ENCODE results near the gene SART3. TPM values are rescaled to one million over a fixed set of nuclear protein-coding genes. Genes with fewer than 3 reads are reported as not detected.

SART3 gene
- total RNA-seq: 43.3 TPM

- H3K9me3 ChIP-seq (ENCODE audit: control insufficient read depth in 3 of 3, low read length in 3 of 3): no peaks in the 10 kb centered on the region
- peak within 1 kb of the TSS; percentile 93 to 100 (median 98) for H3K4me3 ChIP-seq (ENCODE audit: low read length in 3 of 3)
- peaks cover 8 to 30% (median 21%) of the 10 kb centered on the region in 3 donors for H3K36me3 ChIP-seq (ENCODE audit: control insufficient read depth in 3 of 3, insufficient read depth in 3 of 3, low read length in 3 of 3)
- peaks cover 52 to 70% (median 59%) of the 10 kb centered on the region in 3 donors for H3K4me1 ChIP-seq (ENCODE audit: control insufficient read depth in 3 of 3, insufficient read depth in 3 of 3, low read length in 3 of 3)
- H3K9ac ChIP-seq (ENCODE audit: low read depth in 1 of 3, low read length in 3 of 3): peak within 1 kb of the TSS; percentile 92 to 99 (median 98)
- no peaks in the 10 kb centered on the region for H3K27me3 ChIP-seq (ENCODE audit: control insufficient read depth in 3 of 3, insufficient read depth in 3 of 3, low read length in 3 of 3)
- peak within 1 kb of the TSS; percentile 94 for H3K27ac ChIP-seq (ENCODE audit: low read depth, low read length)
These were observed at the start of gene SART3 for GRCh38 chr12:108560752-108561719. SART3 (minus strand) TSS chr12:108561173; CDS start chr12:108561154, 19 bp downstream.

GRCh38 chr12:108610336-108610815 lies 49.4 kb upstream of the SART3 start:
- no peak overlapping the region for H3K9ac ChIP-seq (ENCODE audit: low read depth in 1 of 3, low read length in 3 of 3)
- H3K9me3 ChIP-seq (ENCODE audit: control insufficient read depth in 3 of 3, low read length in 3 of 3): no peaks in the 10 kb centered on the region
- H3K4me1 ChIP-seq (ENCODE audit: control insufficient read depth in 3 of 3, insufficient read depth in 3 of 3, low read length in 3 of 3): peaks cover 6 to 7% (median 7%) of the 10 kb centered on the region in 3 donors
- no peaks in the 10 kb centered on the region for H3K36me3 ChIP-seq (ENCODE audit: control insufficient read depth in 3 of 3, insufficient read depth in 3 of 3, low read length in 3 of 3)
- H3K27me3 ChIP-seq (ENCODE audit: control insufficient read depth in 3 of 3, insufficient read depth in 3 of 3, low read length in 3 of 3): peaks cover 3 to 8% (median 6%) of the 10 kb centered on the region in 3 donors
- H3K4me3 ChIP-seq (ENCODE audit: low read length in 3 of 3): no peak overlapping the region
- no peak overlapping the region for H3K27ac ChIP-seq (ENCODE audit: low read depth, low read length)

- no peak overlapping the region for H3K4me3 ChIP-seq (ENCODE audit: low read length in 3 of 3)
- peaks cover 6 to 7% (median 7%) of the 10 kb centered on the region in 3 donors for H3K4me1 ChIP-seq (ENCODE audit: control insufficient read depth in 3 of 3, insufficient read depth in 3 of 3, low read length in 3 of 3)
- H3K27ac ChIP-seq (ENCODE audit: low read depth, low read length): no peak overlapping the region
- H3K27me3 ChIP-seq (ENCODE audit: control insufficient read depth in 3 of 3, insufficient read depth in 3 of 3, low read length in 3 of 3): peaks cover 3 to 8% (median 6%) of the 10 kb centered on the region in 3 donors
- no peak overlapping the region for H3K9ac ChIP-seq (ENCODE audit: low read depth in 1 of 3, low read length in 3 of 3)
- no peaks in the 10 kb centered on the region for H3K9me3 ChIP-seq (ENCODE audit: control insufficient read depth in 3 of 3, low read length in 3 of 3)
- no peaks in the 10 kb centered on the region for H3K36me3 ChIP-seq (ENCODE audit: control insufficient read depth in 3 of 3, insufficient read depth in 3 of 3, low read length in 3 of 3)
These were observed 48.8 kb upstream of the SART3 start for GRCh38 chr12:108609537-108610335.

DNA sequence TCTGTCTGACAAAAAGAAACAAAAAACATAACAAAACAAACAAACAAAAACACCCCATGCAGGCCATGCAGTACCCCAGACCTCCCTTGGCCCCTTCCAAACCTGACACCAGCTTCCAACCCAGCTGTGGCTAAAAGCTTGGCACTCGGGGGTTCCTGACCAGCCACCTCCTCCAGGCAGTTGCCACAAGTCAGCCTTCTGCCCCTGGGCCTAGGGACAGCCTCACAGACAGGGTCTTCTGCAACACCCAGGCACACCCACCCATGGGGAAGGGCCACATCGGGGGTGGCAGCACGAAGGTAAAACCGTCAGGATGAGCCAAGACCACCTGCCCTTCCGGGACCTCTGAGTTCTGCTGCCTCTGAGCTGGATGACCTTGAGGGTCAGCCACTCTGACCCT lies 47.6 kb upstream of the SART3 start:
- peaks cover 6 to 7% (median 7%) of the 10 kb centered on the region in 3 donors for H3K4me1 ChIP-seq (ENCODE audit: control insufficient read depth in 3 of 3, insufficient read depth in 3 of 3, low read length in 3 of 3)
- H3K9ac ChIP-seq (ENCODE audit: low read depth in 1 of 3, low read length in 3 of 3): no peak overlapping the region
- no peaks in the 10 kb centered on the region for H3K9me3 ChIP-seq (ENCODE audit: control insufficient read depth in 3 of 3, low read length in 3 of 3)
- no peak overlapping the region for H3K4me3 ChIP-seq (ENCODE audit: low read length in 3 of 3)
- H3K27me3 ChIP-seq (ENCODE audit: control insufficient read depth in 3 of 3, insufficient read depth in 3 of 3, low read length in 3 of 3): peaks cover 3 to 8% (median 6%) of the 10 kb centered on the region in 3 donors
- H3K36me3 ChIP-seq (ENCODE audit: control insufficient read depth in 3 of 3, insufficient read depth in 3 of 3, low read length in 3 of 3): no peaks in the 10 kb centered on the region
- no peak overlapping the region for H3K27ac ChIP-seq (ENCODE audit: low read depth, low read length)

GRCh38 chr12:108607981-108608600 lies 47.1 kb upstream of the SART3 start:
- H3K27ac ChIP-seq (ENCODE audit: low read depth, low read length): no peak overlapping the region
- no peak overlapping the region for H3K4me3 ChIP-seq (ENCODE audit: low read length in 3 of 3)
- no peak overlapping the region for H3K9ac ChIP-seq (ENCODE audit: low read depth in 1 of 3, low read length in 3 of 3)
- peaks cover 3 to 8% (median 6%) of the 10 kb centered on the region in 3 donors for H3K27me3 ChIP-seq (ENCODE audit: control insufficient read depth in 3 of 3, insufficient read depth in 3 of 3, low read length in 3 of 3)
- no peaks in the 10 kb centered on the region for H3K9me3 ChIP-seq (ENCODE audit: control insufficient read depth in 3 of 3, low read length in 3 of 3)
- no peaks in the 10 kb centered on the region for H3K36me3 ChIP-seq (ENCODE audit: control insufficient read depth in 3 of 3, insufficient read depth in 3 of 3, low read length in 3 of 3)
- peaks cover 6 to 7% (median 7%) of the 10 kb centered on the region in 3 donors for H3K4me1 ChIP-seq (ENCODE audit: control insufficient read depth in 3 of 3, insufficient read depth in 3 of 3, low read length in 3 of 3)

DNA sequence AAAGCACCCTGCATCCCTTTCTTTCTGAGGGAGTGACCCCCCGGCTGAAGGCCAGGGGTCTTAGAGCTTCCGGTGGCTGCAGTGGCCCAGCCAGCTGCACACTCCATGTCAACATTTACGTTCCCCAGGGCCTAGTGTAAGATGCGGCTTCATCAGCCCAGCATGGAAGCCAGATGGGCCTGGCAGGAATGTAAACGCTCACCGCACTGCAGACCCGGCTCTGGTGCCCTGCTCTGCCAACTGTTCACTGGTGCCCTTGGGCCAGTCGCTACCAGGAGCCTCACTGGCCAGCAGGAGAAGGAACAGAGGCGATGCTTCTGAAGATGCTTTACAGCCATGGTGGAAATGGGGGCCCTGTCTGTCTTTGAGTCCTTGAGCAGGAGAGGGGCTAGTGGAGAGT lies 45.5 kb upstream of the SART3 start:
- Histone ChIP-seq H3K36me3 (ENCODE audit: control insufficient read depth in 3 of 3, insufficient read depth in 3 of 3, low read length in 3 of 3) (no peaks in the 10 kb centered on the region), H3K9me3 (ENCODE audit: control insufficient read depth in 3 of 3, low read length in 3 of 3) (no peaks in the 10 kb centered on the region), H3K4me1 (ENCODE audit: control insufficient read depth in 3 of 3, insufficient read depth in 3 of 3, low read length in 3 of 3) (peaks cover 6 to 7% (median 7%) of the 10 kb centered on the region in 3 donors), H3K4me3 (ENCODE audit: low read length in 3 of 3) (no peak overlapping the region), H3K9ac (ENCODE audit: low read depth in 1 of 3, low read length in 3 of 3) (no peak overlapping the region), H3K27me3 (ENCODE audit: control insufficient read depth in 3 of 3, insufficient read depth in 3 of 3, low read length in 3 of 3) (peaks cover 3 to 4% (median 4%) of the 10 kb centered on the region in 3 donors), H3K27ac (ENCODE audit: low read depth, low read length) (no peak overlapping the region)

- Histone ChIP-seq H3K27ac (ENCODE audit: low read depth, low read length) (no peak overlapping the region), H3K9me3 (ENCODE audit: control insufficient read depth in 3 of 3, low read length in 3 of 3) (no peaks in the 10 kb centered on the region), H3K27me3 (ENCODE audit: control insufficient read depth in 3 of 3, insufficient read depth in 3 of 3, low read length in 3 of 3) (peaks cover 3 to 4% (median 4%) of the 10 kb centered on the region in 3 donors), H3K9ac (ENCODE audit: low read depth in 1 of 3, low read length in 3 of 3) (no peak overlapping the region), H3K4me3 (ENCODE audit: low read length in 3 of 3) (no peak overlapping the region), H3K36me3 (ENCODE audit: control insufficient read depth in 3 of 3, insufficient read depth in 3 of 3, low read length in 3 of 3) (no peaks in the 10 kb centered on the region), H3K4me1 (ENCODE audit: control insufficient read depth in 3 of 3, insufficient read depth in 3 of 3, low read length in 3 of 3) (peaks cover 6 to 7% (median 7%) of the 10 kb centered on the region in 3 donors)
These were observed 44.9 kb upstream of the SART3 start for GRCh38 chr12:108605690-108606406.

GRCh38 chr12:108605000-108605689 lies 44.2 kb upstream of the SART3 start:
- Histone ChIP-seq H3K9me3 (ENCODE audit: control insufficient read depth in 3 of 3, low read length in 3 of 3) (no peaks in the 10 kb centered on the region), H3K27ac (ENCODE audit: low read depth, low read length) (no peak overlapping the region), H3K4me1 (ENCODE audit: control insufficient read depth in 3 of 3, insufficient read depth in 3 of 3, low read length in 3 of 3) (peaks cover 5 to 7% (median 7%) of the 10 kb centered on the region in 3 donors), H3K27me3 (ENCODE audit: control insufficient read depth in 3 of 3, insufficient read depth in 3 of 3, low read length in 3 of 3) (peaks cover under 1 to 4% (median 4%) of the 10 kb centered on the region in 3 donors), H3K9ac (ENCODE audit: low read depth in 1 of 3, low read length in 3 of 3) (no peak overlapping the region), H3K4me3 (ENCODE audit: low read length in 3 of 3) (no peak overlapping the region), H3K36me3 (ENCODE audit: control insufficient read depth in 3 of 3, insufficient read depth in 3 of 3, low read length in 3 of 3) (no peaks in the 10 kb centered on the region)
